CD8-positive, alpha-beta memory T cell (primary cell): Measurements from ENCODE around the gene RAVER1. TPM values are rescaled to one million over a fixed set of nuclear protein-coding genes. Genes with fewer than 3 reads are reported as not detected.

ENCODE experiments used
- CTCF ChIA-PET: fragments of 350-600 bp; sonication (Branson Sonifier 250); formaldehyde crosslinking; loops from one replicate; lab custom pipeline; 2021; ENCODE audit warnings: antibody characterized with exemption; lab: Charles Lee
- POLR2A ChIA-PET: fragments of 350-600 bp; sonication (Branson Sonifier 250); formaldehyde crosslinking; loops from one replicate; lab custom pipeline; 2021; ENCODE audit warnings: antibody characterized with exemption; lab: Charles Lee
- DNase-seq, 5 donors: peaks; one replicate each; pipeline versions ENCODE4 v3.0.0 to v3.0.0-alpha.2; 2020 to 2022; ENCODE audit warnings: mixed read lengths in 1 of 5
- H3K27ac ChIP-seq: one replicate; pipeline ENCODE4 v1.7.0; 2013; ENCODE audit warnings: low read depth, mild to moderate bottlenecking, low read length, moderate library complexity
- H3K27me3 ChIP-seq: 2 replicates; pipeline ENCODE4 v1.7.0; 2013; ENCODE audit warnings: low read length, mild to moderate bottlenecking; ENCODE audit not compliant: insufficient read depth, poor library complexity, severe bottlenecking
- H3K36me3 ChIP-seq: 2 replicates; pipeline ENCODE4 v1.7.0; 2013; ENCODE audit warnings: mild to moderate bottlenecking, low read length, moderate library complexity; ENCODE audit not compliant: insufficient read depth
- H3K4me1 ChIP-seq: 2 replicates; pipeline ENCODE4 v1.7.0; 2013; ENCODE audit warnings: mild to moderate bottlenecking, low read length, moderate library complexity; ENCODE audit not compliant: insufficient read depth
- H3K4me3 ChIP-seq: 2 replicates; pipeline ENCODE4 v1.7.0; 2013; ENCODE audit warnings: mild to moderate bottlenecking, low read length
- H3K9me3 ChIP-seq: 2 replicates; pipeline ENCODE4 v1.7.0; 2013; ENCODE audit warnings: mild to moderate bottlenecking, low read length
- H3K27ac Mint-ChIP-seq, 8 donors: one replicate each; pipeline ENCODE4 v1.8.0; 2020 to 2021; ENCODE audit warnings: mixed read lengths in 8 of 8, mild to moderate bottlenecking in 6 of 8, inconsistent platforms in 3 of 8, moderate library complexity in 3 of 8
- H3K27me3 Mint-ChIP-seq, 2 donors: one replicate each; pipeline ENCODE4 v1.8.0; 2020 to 2021; ENCODE audit warnings: mixed read lengths in 2 of 2, mild to moderate bottlenecking in 1 of 2, moderate library complexity in 1 of 2
- H3K36me3 Mint-ChIP-seq, 3 donors: one replicate each; pipeline ENCODE4 v1.8.0; 2020 to 2021; ENCODE audit warnings: mixed read lengths in 3 of 3, inconsistent platforms in 1 of 3, mild to moderate bottlenecking in 1 of 3
- H3K4me1 Mint-ChIP-seq, 3 donors: one replicate each; pipeline ENCODE4 v1.8.0; 2020 to 2021; ENCODE audit warnings: mixed read lengths in 3 of 3, inconsistent platforms in 1 of 3, mild to moderate bottlenecking in 1 of 3
- H3K4me3 Mint-ChIP-seq, 7 donors: one replicate each; pipeline ENCODE4 v1.8.0; 2020 to 2021; ENCODE audit warnings: mixed read lengths in 7 of 7, mild to moderate bottlenecking in 6 of 7, moderate library complexity in 4 of 7, inconsistent platforms in 2 of 7
- H3K9me3 Mint-ChIP-seq, 5 donors: one replicate each; pipeline ENCODE4 v1.8.0; 2020 to 2022; ENCODE audit warnings: mixed read lengths in 5 of 5, mild to moderate bottlenecking in 3 of 5, moderate library complexity in 2 of 5, inconsistent platforms in 1 of 5
- polyA plus RNA-seq: library from polyadenylated mRNA; unstranded; fragments of 300-500 nt; fragmentation: Illumina TruSeq; gene quantifications from one replicate; pipeline ENCODE4 v1.2.3, GENCODE V29; 2021
- total RNA-seq, 2 experiments: library from RNA; stranded (reverse); gene quantifications; one replicate each; pipeline ENCODE4 v1.2.3, GENCODE V29; 2021

The RAVER1 gene
- total and polyA plus RNA-seq, 3 experiments from 2014 or later = 24.1 to 98.5 (median 91.5) TPM

GRCh38 chr19:10320602-10321416 lies 12.5 kb downstream of the RAVER1 start:
- H3K27ac Mint-ChIP-seq = no peak overlapping the region
- Histone ChIP-seq H3K27me3 (no peaks in the 10 kb centered on the region), H3K36me3 (peaks cover 33% of the 10 kb centered on the region), H3K4me3 (no peak overlapping the region), H3K9me3 (no peaks in the 10 kb centered on the region), H3K4me1 (peaks cover 4% of the 10 kb centered on the region), H3K27ac (no peak overlapping the region)
- POLR2A ChIA-PET = interaction anchor here (0.7 kb wide), 1 partner anchor 146 kb away, joined by 7 read pairs; no protein-coding TSS in a partner anchor
- DNase-seq = no peak
- no peak overlapping the region for H3K4me3 Mint-ChIP-seq
- no peaks in the 10 kb centered on the region for H3K27me3 Mint-ChIP-seq
- H3K9me3 Mint-ChIP-seq = no peaks in the 10 kb centered on the region
- peaks cover 5 to 6% (median 6%) of the 10 kb centered on the region in 3 donors for H3K4me1 Mint-ChIP-seq
- CTCF ChIA-PET = interaction anchor here (0.8 kb wide), 1 partner anchor 67 kb away, joined by 3 read pairs; no protein-coding TSS in a partner anchor
- H3K36me3 Mint-ChIP-seq = peaks cover 4 to 67% (median 4%) of the 10 kb centered on the region in 3 donors

GRCh38 chr19:10318807-10319682 lies 14.3 kb downstream of the RAVER1 start:
- Mint-ChIP-seq H3K36me3 (peaks cover 4 to 58% (median 4%) of the 10 kb centered on the region in 3 donors), H3K4me1 (peaks cover 13 to 20% (median 19%) of the 10 kb centered on the region in 3 donors), H3K27ac (peak overlapping the region in 1 of 8 donors; percentile 92), H3K27me3 (no peaks in the 10 kb centered on the region), H3K9me3 (no peaks in the 10 kb centered on the region), H3K4me3 (no peak overlapping the region)
- no peaks in the 10 kb centered on the region for H3K9me3 ChIP-seq
- H3K27ac ChIP-seq = no peak overlapping the region
- peaks cover 4% of the 10 kb centered on the region for H3K4me1 ChIP-seq
- peaks cover 24% of the 10 kb centered on the region for H3K36me3 ChIP-seq
- DNase-seq = no peak
- ChIA-PET CTCF (no interaction called here), POLR2A (interaction anchor here (0.9 to 1.2 kb wide), 3 partner anchors 14 to 49 kb away, joined by 3 to 4 read pairs (median 4); partner anchors contain the start of genes ICAM1 and RAVER1)
- H3K27me3 ChIP-seq = no peaks in the 10 kb centered on the region
- H3K4me3 ChIP-seq = no peak overlapping the region

GRCh38 chr19:10317857-10318462 lies 15.4 kb downstream of the RAVER1 start:
- Mint-ChIP-seq H3K4me1 (peaks cover 14 to 20% (median 19%) of the 10 kb centered on the region in 3 donors), H3K9me3 (no peaks in the 10 kb centered on the region), H3K4me3 (no peak overlapping the region), H3K27ac (no peak overlapping the region), H3K27me3 (no peaks in the 10 kb centered on the region), H3K36me3 (peaks cover 4 to 55% (median 4%) of the 10 kb centered on the region in 3 donors)
- Histone ChIP-seq H3K27ac (no peak overlapping the region), H3K9me3 (no peaks in the 10 kb centered on the region), H3K27me3 (no peaks in the 10 kb centered on the region), H3K36me3 (peaks cover 24% of the 10 kb centered on the region), H3K4me3 (no peak overlapping the region), H3K4me1 (peaks cover 4% of the 10 kb centered on the region)
- ChIA-PET POLR2A (interaction anchor here (1.1 to 1.2 kb wide), 2 partner anchors 46 to 48 kb away, joined by 3 to 4 read pairs; partner anchors contain the start of gene ICAM1), CTCF (interaction anchor here (0.6 to 1.8 kb wide), 2 partner anchors 15 to 59 kb away, joined by 3 to 4 read pairs; partner anchors contain the start of gene RAVER1)
- no peak for DNase-seq

GRCh38 chr19:10317045-10317856 lies 16.1 kb downstream of the RAVER1 start:
- Histone ChIP-seq H3K9me3 (no peaks in the 10 kb centered on the region), H3K4me3 (no peak overlapping the region), H3K4me1 (peaks cover 4% of the 10 kb centered on the region), H3K27me3 (no peaks in the 10 kb centered on the region), H3K27ac (no peak overlapping the region), H3K36me3 (peaks cover 24% of the 10 kb centered on the region)
- peaks cover 14 to 20% (median 19%) of the 10 kb centered on the region in 3 donors for H3K4me1 Mint-ChIP-seq
- H3K4me3 Mint-ChIP-seq = peak overlapping the region in 3 of 7 donors; percentile 37 to 70 (median 43)
- ChIA-PET CTCF (interaction anchor here (0.6 to 1.8 kb wide), 3 partner anchors 8 to 58 kb away, joined by 3 to 4 read pairs (median 3); partner anchors contain the start of gene RAVER1), POLR2A (no interaction called here)
- H3K27ac Mint-ChIP-seq = peak overlapping the region in 1 of 8 donors; percentile 17
- H3K9me3 Mint-ChIP-seq = no peaks in the 10 kb centered on the region
- H3K27me3 Mint-ChIP-seq = no peaks in the 10 kb centered on the region
- H3K36me3 Mint-ChIP-seq = peaks cover 4 to 53% (median 4%) of the 10 kb centered on the region in 3 donors
- DNase-seq = no peak

- H3K27ac Mint-ChIP-seq = peak overlapping the region; percentile 47 to 95 (median 88)
- H3K9me3 ChIP-seq = no peaks in the 10 kb centered on the region
- H3K4me1 ChIP-seq = peaks cover 4% of the 10 kb centered on the region
- no peaks in the 10 kb centered on the region for H3K9me3 Mint-ChIP-seq
- POLR2A ChIA-PET = no interaction called here
- peaks cover 0 to 45% (median 0%) of the 10 kb centered on the region in 3 donors for H3K36me3 Mint-ChIP-seq
- H3K27me3 ChIP-seq = no peaks in the 10 kb centered on the region
- H3K27me3 Mint-ChIP-seq = no peaks in the 10 kb centered on the region
- peak overlapping the region; percentile 74 for H3K4me3 ChIP-seq
- peaks cover 16% of the 10 kb centered on the region for H3K36me3 ChIP-seq
- peak overlapping the region; percentile 27 for H3K27ac ChIP-seq
- H3K4me3 Mint-ChIP-seq = peak overlapping the region; percentile 43 to 94 (median 87)
- DNase-seq = no peak
- H3K4me1 Mint-ChIP-seq = peaks cover 12 to 20% (median 19%) of the 10 kb centered on the region in 3 donors
- CTCF ChIA-PET = interaction anchor here (0.6 to 1.8 kb wide), 3 partner anchors 9 to 204 kb away, joined by 3 to 4 read pairs (median 3); no protein-coding TSS in a partner anchor
Observed at GRCh38 chr19:10316229-10317044, 16.9 kb downstream of the RAVER1 start.

- CTCF ChIA-PET = no interaction called here
- Mint-ChIP-seq H3K27ac (peak within 1 kb of the TSS; percentile 47 to 95 (median 88)), H3K27me3 (no peaks in the 10 kb centered on the region), H3K36me3 (peaks cover 0 to 46% (median 0%) of the 10 kb centered on the region in 3 donors), H3K9me3 (no peaks in the 10 kb centered on the region), H3K4me1 (peaks cover 12 to 20% (median 19%) of the 10 kb centered on the region in 3 donors), H3K4me3 (peak within 1 kb of the TSS; percentile 43 to 94 (median 87))
- no peaks in the 10 kb centered on the region for H3K27me3 ChIP-seq
- H3K27ac ChIP-seq = peak within 1 kb of the TSS; percentile 33
- peak within 1 kb of the TSS; percentile 74 for H3K4me3 ChIP-seq
- POLR2A ChIA-PET = no interaction called here
- H3K36me3 ChIP-seq = peaks cover 16% of the 10 kb centered on the region
- H3K9me3 ChIP-seq = no peaks in the 10 kb centered on the region
- H3K4me1 ChIP-seq = peaks cover 4% of the 10 kb centered on the region
- peak; percentile 81 to 93 (median 90) for DNase-seq
Observed at GRCh38 chr19:10315335-10316214, 17.8 kb downstream of the RAVER1 start, which contains the start of gene FDX2. FDX2 (minus strand) TSS chr19:10316015; CDS start chr19:10315996, 19 bp downstream.
